ENCODE results near the gene TNPO1.
A peak's percentile ranks its signal among the peaks of the same experiment; 100 is the strongest.
"Not testable (repeated sequence)": the region's sequence is repeated elsewhere in the genome, so short reads cannot be mapped to it uniquely, and the experiment has no call there.

Gene TNPO1

DNA sequence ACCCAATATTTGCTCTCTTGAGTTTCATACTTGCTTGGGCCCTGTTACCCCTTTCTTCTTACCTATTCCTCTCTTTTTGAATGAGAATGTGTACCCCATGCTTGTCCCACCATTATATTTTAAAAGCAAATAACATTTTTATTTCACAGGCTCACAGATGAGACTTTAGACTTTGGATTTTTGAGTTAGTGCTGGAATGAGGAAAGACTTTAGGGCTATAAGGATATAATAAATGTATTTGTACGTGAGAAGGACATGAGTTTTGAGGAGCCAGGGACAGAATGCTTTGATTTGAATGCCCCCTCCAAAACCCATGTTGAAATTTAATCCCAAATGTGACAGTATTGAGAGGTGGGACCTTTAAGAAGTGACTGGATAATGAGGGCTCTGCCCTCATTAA is 33.1 kb upstream of the TNPO1 start:
- Mint-ChIP-seq H3K27me3 (ENCODE audit: low read depth) (no peaks in the 10 kb centered on the region), H3K27ac (no peak overlapping the region), H3K9me3 (peaks cover 25% of the 10 kb centered on the region), H3K4me1 (peaks cover 16% of the 10 kb centered on the region), H3K4me3 (no peak overlapping the region), H3K36me3 (ENCODE audit: low read depth) (no peaks in the 10 kb centered on the region)
- TF ChIP-seq, protein P1, sequence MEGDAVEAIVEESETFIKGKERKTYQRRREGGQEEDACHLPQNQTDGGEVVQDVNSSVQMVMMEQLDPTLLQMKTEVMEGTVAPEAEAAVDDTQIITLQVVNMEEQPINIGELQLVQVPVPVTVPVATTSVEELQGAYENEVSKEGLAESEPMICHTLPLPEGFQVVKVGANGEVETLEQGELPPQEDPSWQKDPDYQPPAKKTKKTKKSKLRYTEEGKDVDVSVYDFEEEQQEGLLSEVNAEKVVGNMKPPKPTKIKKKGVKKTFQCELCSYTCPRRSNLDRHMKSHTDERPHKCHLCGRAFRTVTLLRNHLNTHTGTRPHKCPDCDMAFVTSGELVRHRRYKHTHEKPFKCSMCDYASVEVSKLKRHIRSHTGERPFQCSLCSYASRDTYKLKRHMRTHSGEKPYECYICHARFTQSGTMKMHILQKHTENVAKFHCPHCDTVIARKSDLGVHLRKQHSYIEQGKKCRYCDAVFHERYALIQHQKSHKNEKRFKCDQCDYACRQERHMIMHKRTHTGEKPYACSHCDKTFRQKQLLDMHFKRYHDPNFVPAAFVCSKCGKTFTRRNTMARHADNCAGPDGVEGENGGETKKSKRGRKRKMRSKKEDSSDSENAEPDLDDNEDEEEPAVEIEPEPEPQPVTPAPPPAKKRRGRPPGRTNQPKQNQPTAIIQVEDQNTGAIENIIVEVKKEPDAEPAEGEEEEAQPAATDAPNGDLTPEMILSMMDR (IDR thresholded peaks at IDR 0.05; ENCODE audit: unreplicated experiment in 3 of 3) = no peak

DNA sequence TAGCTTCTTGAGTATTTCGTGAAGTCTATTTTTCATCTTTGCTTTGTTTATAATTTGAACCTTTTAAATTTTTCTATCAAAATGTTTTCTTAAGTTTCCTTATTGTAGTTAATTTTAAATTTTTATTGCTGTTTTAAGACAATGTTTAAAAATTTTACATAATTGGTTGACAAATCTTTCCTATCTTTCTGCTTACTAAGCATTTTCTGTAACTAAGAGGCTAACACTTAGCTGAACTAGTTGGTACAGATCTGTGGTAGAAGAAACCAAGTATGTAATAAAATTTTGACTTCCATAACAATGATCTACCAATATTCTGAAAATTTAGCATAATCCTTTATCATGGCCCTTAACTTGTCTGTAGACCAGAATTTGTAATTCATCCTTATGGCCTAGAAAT is 32.3 kb upstream of the TNPO1 start:
- TF ChIP-seq, protein P1 (IDR thresholded peaks at IDR 0.05; ENCODE audit: unreplicated experiment in 3 of 3) = no peak
- Mint-ChIP-seq H3K9me3 (peaks cover 19% of the 10 kb centered on the region), H3K4me3 (no peak overlapping the region), H3K36me3 (ENCODE audit: low read depth) (no peaks in the 10 kb centered on the region), H3K27me3 (ENCODE audit: low read depth) (no peaks in the 10 kb centered on the region), H3K4me1 (peaks cover 22% of the 10 kb centered on the region), H3K27ac (no peak overlapping the region)

DNA sequence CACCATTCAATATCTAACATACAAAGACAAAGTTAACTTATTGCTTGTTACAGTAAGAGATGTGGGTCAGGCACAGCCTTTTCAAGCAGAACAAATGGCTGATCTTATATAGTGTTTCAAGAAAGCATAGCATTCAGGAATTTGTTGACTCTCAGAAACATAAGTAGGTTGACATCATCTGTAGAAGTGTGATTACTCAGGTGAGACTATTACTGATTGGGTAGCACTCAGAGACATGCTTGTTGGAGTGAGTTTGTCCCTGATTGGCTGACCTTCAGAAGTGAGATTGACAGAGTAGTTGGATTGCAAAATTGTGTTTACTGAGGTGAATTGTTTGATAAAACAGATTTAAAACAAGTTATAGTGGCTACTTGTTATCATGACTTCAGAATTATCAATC is 30.7 kb upstream of the TNPO1 start:
- Mint-ChIP-seq H3K4me1 (peaks cover 28% of the 10 kb centered on the region), H3K27ac (peak overlapping the region in 1 of 3 experiments; percentile 75), H3K36me3 (ENCODE audit: low read depth) (no peaks in the 10 kb centered on the region), H3K4me3 (no peak overlapping the region), H3K9me3 (peaks cover 5% of the 10 kb centered on the region), H3K27me3 (ENCODE audit: low read depth) (peaks cover 4% of the 10 kb centered on the region)
- TF ChIP-seq, protein P1 (IDR thresholded peaks at IDR 0.05; ENCODE audit: unreplicated experiment in 3 of 3) = no peak

DNA sequence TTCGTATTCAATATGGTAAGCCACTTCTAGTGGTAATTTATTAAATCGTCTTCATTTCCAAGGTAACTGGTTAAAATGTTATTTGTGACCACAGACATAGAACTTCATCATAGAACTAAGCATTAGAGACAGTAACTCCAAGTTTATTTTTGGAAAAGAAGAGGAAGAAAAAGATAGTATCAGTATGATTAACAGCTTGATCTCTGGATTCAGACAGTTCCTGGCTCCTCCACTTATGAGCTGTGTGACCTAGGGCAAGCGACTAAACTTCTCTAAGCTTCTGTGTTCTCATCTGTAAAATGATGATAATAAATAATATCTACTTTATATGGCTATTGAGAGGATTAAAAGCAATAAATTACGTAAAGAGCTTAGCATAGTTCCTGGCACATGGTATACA is 29.8 kb upstream of the TNPO1 start:
- no peak overlapping the region for H3K27ac Mint-ChIP-seq
- peaks cover 4% of the 10 kb centered on the region for H3K27me3 Mint-ChIP-seq (ENCODE audit: low read depth)
- no peaks in the 10 kb centered on the region for H3K36me3 Mint-ChIP-seq (ENCODE audit: low read depth)
- peaks cover 33% of the 10 kb centered on the region for H3K4me1 Mint-ChIP-seq
- H3K4me3 Mint-ChIP-seq = no peak overlapping the region
- TF ChIP-seq, protein P1 (IDR thresholded peaks at IDR 0.05; ENCODE audit: unreplicated experiment in 3 of 3) = no peak
- H3K9me3 Mint-ChIP-seq = no peaks in the 10 kb centered on the region

DNA sequence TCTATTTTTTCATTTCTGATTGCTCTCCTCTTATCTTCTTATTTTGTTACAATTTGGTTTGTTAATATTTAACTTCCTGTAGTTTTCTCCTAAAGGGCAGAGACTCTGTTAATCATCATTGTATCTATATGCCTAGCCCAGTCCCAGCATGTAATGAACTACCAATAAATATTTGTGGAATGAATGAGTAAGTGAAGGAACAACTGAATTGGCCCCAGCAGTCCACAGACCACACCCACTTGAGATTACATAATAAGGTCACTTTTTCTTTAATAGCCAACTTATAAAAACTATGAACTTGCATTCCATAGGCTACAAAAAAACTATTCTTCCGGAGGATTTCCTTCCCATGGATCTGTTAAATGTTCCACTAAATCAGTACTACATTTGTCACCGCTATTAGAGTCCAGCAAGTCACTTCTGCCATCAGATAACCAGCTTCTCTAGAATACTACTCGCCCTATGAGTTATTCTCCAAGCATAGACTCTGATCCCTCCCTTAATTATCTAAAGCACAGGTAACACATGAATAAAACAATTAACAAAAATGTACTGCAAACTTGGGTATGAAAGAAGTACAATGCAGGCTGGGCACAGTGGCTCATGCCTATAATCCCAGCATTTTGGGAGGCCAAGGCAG is 27.5 kb upstream of the TNPO1 start:
- H3K27ac Mint-ChIP-seq = peak overlapping the region in 2 of 3 experiments; percentile 6 to 16
- peaks cover 4% of the 10 kb centered on the region for H3K27me3 Mint-ChIP-seq (ENCODE audit: low read depth)
- TF ChIP-seq, protein P1 (IDR thresholded peaks at IDR 0.05; ENCODE audit: unreplicated experiment in 3 of 3) = no peak
- H3K4me3 Mint-ChIP-seq = no peak overlapping the region
- no peaks in the 10 kb centered on the region for H3K36me3 Mint-ChIP-seq (ENCODE audit: low read depth)
- H3K4me1 Mint-ChIP-seq = peaks cover 33% of the 10 kb centered on the region
- H3K9me3 Mint-ChIP-seq = no peaks in the 10 kb centered on the region

DNA sequence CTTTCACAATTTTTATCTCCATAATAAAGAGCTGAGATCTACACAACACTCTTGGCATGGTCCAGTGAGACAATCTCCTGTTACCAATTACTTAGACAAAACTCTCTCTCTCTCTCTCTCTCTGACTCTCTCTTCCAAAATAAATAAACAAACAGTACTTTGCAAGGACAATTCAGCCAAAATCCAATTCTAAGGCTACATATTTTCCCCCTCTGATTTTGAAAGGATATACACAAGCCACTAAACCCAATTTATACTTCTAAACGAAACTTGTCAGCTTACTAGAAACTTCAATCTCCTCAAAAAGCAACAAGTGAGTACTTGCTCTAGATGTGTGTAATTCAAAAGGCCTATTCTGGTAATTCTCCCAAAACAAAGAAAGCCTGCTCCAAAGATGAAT is 26.3 kb upstream of the TNPO1 start:
- no peaks in the 10 kb centered on the region for H3K9me3 Mint-ChIP-seq
- TF ChIP-seq, protein P1 (IDR thresholded peaks at IDR 0.05; ENCODE audit: unreplicated experiment in 3 of 3) = no peak
- H3K36me3 Mint-ChIP-seq (ENCODE audit: low read depth) = no peaks in the 10 kb centered on the region
- H3K4me3 Mint-ChIP-seq = no peak overlapping the region
- H3K27me3 Mint-ChIP-seq (ENCODE audit: low read depth) = peaks cover 4% of the 10 kb centered on the region
- peaks cover 33% of the 10 kb centered on the region for H3K4me1 Mint-ChIP-seq
- H3K27ac Mint-ChIP-seq = peak overlapping the region in 2 of 3 experiments; percentile 7 to 24

DNA sequence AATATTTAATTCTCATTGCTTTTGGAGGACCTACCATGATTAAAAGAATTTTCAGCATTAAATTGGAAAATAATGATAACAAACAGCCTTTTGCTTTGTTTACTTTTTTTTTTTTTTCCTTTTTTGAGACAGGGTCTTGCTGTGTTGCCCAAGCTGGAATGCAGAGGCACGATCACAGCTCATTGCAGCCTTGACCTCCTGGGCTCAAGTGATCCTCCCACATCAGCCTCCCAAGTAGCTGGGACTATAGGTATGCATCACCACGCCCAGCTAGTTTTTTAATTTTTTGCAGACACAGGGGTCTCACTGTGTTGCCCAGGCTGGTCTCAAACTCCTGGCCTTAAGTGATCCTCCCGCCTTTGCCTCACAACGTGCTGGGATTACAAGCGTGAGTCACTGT is 23.8 kb upstream of the TNPO1 start:
- H3K9me3 Mint-ChIP-seq; H3K27me3 Mint-ChIP-seq (ENCODE audit: low read depth); H3K27ac Mint-ChIP-seq; H3K4me3 Mint-ChIP-seq; H3K36me3 Mint-ChIP-seq (ENCODE audit: low read depth): not testable (repeated sequence)
- H3K4me1 Mint-ChIP-seq = peaks cover 19% of the 10 kb centered on the region

Measured in nephron (organoid).